Thymus (tissue), 11 donors: ENCODE data around the gene ZMIZ1. TPM values are rescaled to one million over a fixed set of nuclear protein-coding genes. Genes with fewer than 3 reads are reported as not detected.

Experiments
- DNase-seq, 9 donors: peaks; one replicate each; pipeline ENCODE4 v3.0.0-alpha.2; 2013; ENCODE audit warnings: low spot score in 9 of 9, low read depth in 6 of 9, missing footprints in 1 of 9
- H3K27ac ChIP-seq, 2 donors: one replicate each; pipeline ENCODE4 v1.5.1; 2013; ENCODE audit warnings: control low read depth in 1 of 2, low read depth in 1 of 2, low read length in 1 of 2, mild to moderate bottlenecking in 1 of 2, moderate library complexity in 1 of 2
- H3K27me3 ChIP-seq, 2 donors: one replicate each; pipeline ENCODE4 v1.5.1; 2013; ENCODE audit warnings: low read length in 1 of 2; ENCODE audit not compliant: control insufficient read depth in 2 of 2, insufficient read depth in 1 of 2
- H3K36me3 ChIP-seq, 2 donors: one replicate each; pipeline ENCODE4 v1.5.1; 2013; ENCODE audit warnings: low read length in 1 of 2, mild to moderate bottlenecking in 1 of 2, moderate library complexity in 1 of 2; ENCODE audit not compliant: control insufficient read depth in 2 of 2, insufficient read depth in 2 of 2
- H3K4me1 ChIP-seq, 2 donors: one replicate each; pipeline ENCODE4 v1.5.1; 2013; ENCODE audit warnings: low read length in 2 of 2; ENCODE audit not compliant: control insufficient read depth in 2 of 2, insufficient read depth in 2 of 2
- H3K4me3 ChIP-seq, 2 donors: one replicate each; pipeline ENCODE4 v1.5.1; 2013; ENCODE audit warnings: low read length in 2 of 2, control low read depth in 1 of 2, mild to moderate bottlenecking in 1 of 2
- H3K9me3 ChIP-seq, 2 donors: one replicate each; pipeline ENCODE4 v1.5.1; 2013; ENCODE audit warnings: low read length in 1 of 2, mild to moderate bottlenecking in 1 of 2; ENCODE audit not compliant: control insufficient read depth in 2 of 2, insufficient read depth in 1 of 2
- WGBS: extraction: QIAGEN DNeasy Blood & Tissue Kit; methylation state at CpG from one replicate; pipeline ENCODE4 v1.1.7; 2013; 5-methylcytosine and 5-hydroxymethylcytosine counted together
- polyA plus RNA-seq: library from polyadenylated mRNA; stranded (reverse); fragments of 200-250 nt; gene quantifications from one replicate; pipeline ENCODE4 v1.2.3, GENCODE V29; 2013
- total RNA-seq: library from RNA; stranded (reverse); fragments of 120-200 nt; gene quantifications from one replicate; pipeline ENCODE4 v1.2.4, GENCODE V29; 2013
- donor health status: healthy.

ZMIZ1 gene
- total and polyA plus RNA-seq, 2 donors, result 7.4 to 14.2 TPM

DNA sequence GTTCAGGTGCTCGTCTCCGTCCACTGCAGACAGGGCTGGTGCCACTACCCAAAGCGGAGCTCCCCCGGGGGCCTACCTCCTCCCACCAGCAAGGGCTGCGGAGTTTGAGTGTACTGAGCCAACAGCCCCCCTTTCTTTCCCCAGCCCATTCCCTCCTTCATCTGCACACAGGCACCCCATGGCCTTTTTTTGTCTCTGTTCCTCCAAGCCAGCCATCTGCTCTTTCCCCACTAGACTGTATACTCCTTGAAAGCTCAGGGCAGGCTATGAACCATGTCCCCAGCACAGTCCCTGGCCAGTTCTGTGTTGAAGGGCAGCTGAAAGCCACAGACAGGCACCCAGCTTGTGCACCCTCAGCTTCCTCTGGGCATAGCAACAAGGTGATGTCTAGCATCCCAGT, 99.4 kb downstream of the ZMIZ1 start:
- DNase-seq, result no peak
- no peaks in the 10 kb centered on the region for H3K4me1 ChIP-seq
- no peak overlapping the region for H3K4me3 ChIP-seq
- 97% methylated on average over 5 of the region's 5 CpGs for WGBS
- H3K27ac ChIP-seq, result no peak overlapping the region
- no peaks in the 10 kb centered on the region for H3K27me3 ChIP-seq
- H3K36me3 ChIP-seq, result peaks cover 49 to 50% of the 10 kb centered on the region in 2 donors
- H3K9me3 ChIP-seq, result no peaks in the 10 kb centered on the region

DNA sequence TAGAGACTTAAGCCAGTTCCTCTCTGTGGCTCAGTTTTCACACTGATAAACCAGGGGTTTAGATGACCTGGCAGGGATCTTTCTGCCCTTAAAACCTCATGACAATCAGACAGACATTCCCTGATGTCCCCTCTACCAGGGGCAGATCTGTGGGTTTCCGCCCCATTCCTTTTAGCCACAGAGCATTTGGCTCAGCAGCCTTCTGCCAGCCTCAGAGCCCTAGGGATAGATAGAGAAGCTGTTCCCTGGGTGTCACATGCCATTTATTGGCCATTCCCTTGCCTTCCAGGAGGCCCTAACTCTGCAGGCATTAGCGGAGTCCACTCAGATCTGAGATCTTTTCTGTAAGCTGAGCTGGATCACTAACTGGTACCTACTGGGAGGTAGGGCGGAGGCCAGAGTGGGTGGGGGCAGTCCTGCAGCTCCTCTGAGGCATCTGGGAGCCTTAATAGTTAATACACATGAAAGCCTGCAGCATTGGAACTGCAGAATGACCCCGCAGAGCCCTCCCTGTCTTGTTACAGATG, 101.5 kb downstream of the ZMIZ1 start:
- no peak overlapping the region for H3K27ac ChIP-seq
- no peak overlapping the region for H3K4me3 ChIP-seq
- 98% methylated on average over 4 of the region's 4 CpGs for WGBS
- no peaks in the 10 kb centered on the region for H3K4me1 ChIP-seq
- no peaks in the 10 kb centered on the region for H3K27me3 ChIP-seq
- no peaks in the 10 kb centered on the region for H3K9me3 ChIP-seq
- peaks cover 42 to 49% of the 10 kb centered on the region in 2 donors for H3K36me3 ChIP-seq
- no peak for DNase-seq

GRCh38 chr10:79170993-79171392, 102.2 kb downstream of the ZMIZ1 start:
- Histone ChIP-seq H3K27ac (no peak overlapping the region), H3K36me3 (peaks cover 40 to 45% of the 10 kb centered on the region in 2 donors)
- WGBS, result 96% methylated on average over 9 of the region's 9 CpGs

DNA sequence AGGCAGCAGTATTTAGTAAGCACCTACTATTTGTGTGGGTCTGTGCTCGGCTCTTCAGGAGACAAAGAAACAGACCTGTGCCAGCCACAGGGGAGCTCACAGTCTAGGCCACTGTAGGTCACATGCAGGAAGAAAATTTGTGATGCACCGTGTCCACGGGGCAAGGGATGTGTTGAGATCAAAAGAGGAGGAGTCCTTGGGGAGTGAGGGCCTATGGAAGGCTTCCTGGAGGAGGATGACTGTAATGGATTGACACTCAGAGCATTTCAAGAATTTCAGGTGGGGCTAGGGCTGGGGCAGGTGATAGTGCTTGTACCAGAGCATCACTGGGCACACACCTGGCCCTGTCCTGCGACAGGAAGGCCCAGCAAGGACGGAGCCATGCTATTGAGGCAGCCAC, 102.7 kb downstream of the ZMIZ1 start:
- H3K27ac ChIP-seq, result no peak overlapping the region
- H3K9me3 ChIP-seq, result no peaks in the 10 kb centered on the region
- no peak overlapping the region for H3K4me3 ChIP-seq
- DNase-seq, result no peak
- WGBS, result 99% methylated on average over 5 of the region's 5 CpGs
- peaks cover 35 to 42% of the 10 kb centered on the region in 2 donors for H3K36me3 ChIP-seq
- H3K27me3 ChIP-seq, result no peaks in the 10 kb centered on the region
- H3K4me1 ChIP-seq, result peaks cover 0 to 5% of the 10 kb centered on the region in 2 donors

More at GRCh38 chr10:79170993-79171392, 102.2 kb downstream of the ZMIZ1 start:
- H3K9me3 ChIP-seq, result no peaks in the 10 kb centered on the region
- DNase-seq, result no peak
- no peaks in the 10 kb centered on the region for H3K4me1 ChIP-seq
- H3K4me3 ChIP-seq, result no peak overlapping the region
- no peaks in the 10 kb centered on the region for H3K27me3 ChIP-seq

DNA sequence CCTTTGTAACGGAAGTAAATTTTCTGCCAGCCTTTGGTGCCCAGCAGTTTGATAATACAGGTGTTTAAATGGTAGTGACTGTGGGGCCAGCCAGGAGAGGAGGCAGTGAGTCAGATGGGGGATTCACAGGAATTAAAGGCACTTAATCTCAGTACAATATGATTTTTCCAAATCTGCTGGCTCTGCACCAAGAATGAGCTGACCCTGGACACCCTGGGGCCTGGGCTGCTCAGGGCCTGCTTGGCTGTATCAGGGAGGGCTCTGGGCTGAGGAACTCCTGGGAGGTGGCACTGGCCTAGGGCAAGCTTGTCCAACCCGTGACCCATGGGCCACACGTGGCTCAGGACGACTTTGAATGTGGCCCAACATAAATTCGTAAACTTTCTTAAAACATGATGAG, 104.1 kb downstream of the ZMIZ1 start:
- Histone ChIP-seq H3K4me3 (no peak overlapping the region), H3K27me3 (no peaks in the 10 kb centered on the region), H3K36me3 (peaks cover 25 to 45% of the 10 kb centered on the region in 2 donors), H3K9me3 (no peaks in the 10 kb centered on the region), H3K27ac (no peak overlapping the region), H3K4me1 (peaks cover 0 to 16% of the 10 kb centered on the region in 2 donors)
- no peak for DNase-seq
- whole genome bisulfite sequencing, result 98% methylated on average over 5 of the region's 5 CpGs

DNA sequence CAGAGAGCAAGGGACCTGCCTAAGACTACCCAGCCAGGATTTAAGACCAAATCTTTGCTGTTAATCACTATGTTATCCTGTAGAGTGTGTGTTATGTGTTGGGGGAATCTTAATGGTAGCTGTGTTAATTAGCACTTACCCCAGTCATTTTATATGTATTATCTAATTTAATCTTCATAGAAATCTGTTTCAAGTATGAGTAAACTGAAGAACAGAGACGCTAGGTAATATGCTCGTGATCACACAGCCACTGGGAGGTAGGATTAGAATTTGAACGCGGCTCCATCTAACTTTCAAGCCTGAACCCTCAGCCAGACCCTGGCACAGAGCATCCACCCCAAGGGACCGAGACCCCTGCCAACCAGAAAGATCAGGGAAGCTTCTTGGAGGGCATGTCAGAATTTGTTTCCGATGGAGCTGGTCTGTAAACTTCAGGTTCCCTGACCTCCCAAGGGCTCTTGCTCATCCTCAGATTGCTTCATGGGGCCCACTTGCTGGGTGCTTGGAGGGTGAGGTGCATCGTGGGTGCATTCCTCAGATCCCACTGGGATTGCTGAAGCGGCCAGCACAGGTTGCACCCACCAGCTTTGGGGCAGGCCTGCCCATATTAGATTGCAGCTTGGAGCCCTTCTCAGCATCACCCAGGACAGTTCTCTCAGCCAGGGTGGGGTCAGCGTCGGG, 105.0 kb downstream of the ZMIZ1 start:
- WGBS, result 98% methylated on average over 10 of the region's 10 CpGs
- H3K4me3 ChIP-seq, result no peak overlapping the region

GRCh38 chr10:79176052-79176501, 107.3 kb downstream of the ZMIZ1 start:
- peaks cover 6 to 21% of the 10 kb centered on the region in 2 donors for H3K36me3 ChIP-seq
- WGBS, result 96% methylated on average over 10 of the region's 10 CpGs
- no peaks in the 10 kb centered on the region for H3K9me3 ChIP-seq
- no peak overlapping the region for H3K27ac ChIP-seq
- no peak overlapping the region for H3K4me3 ChIP-seq
- no peak for DNase-seq
- H3K27me3 ChIP-seq, result no peaks in the 10 kb centered on the region
- peaks cover 5 to 36% of the 10 kb centered on the region in 2 donors for H3K4me1 ChIP-seq

More for the DNA sequence above, 105.0 kb downstream of the ZMIZ1 start:
- Histone ChIP-seq H3K4me1 (peaks cover 5 to 25% of the 10 kb centered on the region in 2 donors), H3K36me3 (peaks cover 18 to 37% of the 10 kb centered on the region in 2 donors), H3K9me3 (no peaks in the 10 kb centered on the region), H3K27ac (no peak overlapping the region), H3K27me3 (no peaks in the 10 kb centered on the region)
- DNase-seq, result no peak

DNA sequence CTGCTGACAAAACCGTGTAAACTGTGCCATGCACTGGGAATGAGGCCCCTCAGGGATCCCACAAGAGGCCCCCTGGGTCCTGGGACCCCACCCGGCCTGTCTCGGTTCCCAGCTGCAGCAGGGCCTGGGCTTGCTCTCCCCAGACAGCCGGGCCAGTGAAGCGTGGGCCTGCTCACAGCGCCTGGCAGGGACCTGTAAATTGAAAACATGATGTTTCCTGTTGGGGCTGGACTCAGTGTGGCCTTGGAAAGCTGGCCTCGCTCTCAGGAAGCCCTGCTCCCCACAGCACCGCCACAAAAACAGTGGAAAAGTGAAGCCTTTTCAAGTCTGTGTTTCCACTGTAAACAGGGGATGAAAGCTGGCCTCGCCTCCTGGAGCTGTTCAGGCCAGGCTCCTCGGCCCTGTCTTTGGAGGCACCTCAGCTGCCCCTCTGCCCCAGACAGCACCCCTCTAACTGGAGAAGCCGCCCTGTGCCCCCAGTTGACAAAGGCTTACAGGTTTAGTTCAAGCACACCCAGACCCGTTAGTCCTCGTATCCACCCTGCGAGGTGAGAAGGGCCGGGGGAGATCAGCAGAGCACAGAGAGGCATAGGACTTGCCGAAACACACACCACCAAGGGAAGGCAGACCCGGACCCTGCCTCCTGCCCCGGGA, 108.3 kb downstream of the ZMIZ1 start:
- no peak overlapping the region for H3K4me3 ChIP-seq
- peaks cover 4 to 19% of the 10 kb centered on the region in 2 donors for H3K36me3 ChIP-seq
- no peaks in the 10 kb centered on the region for H3K27me3 ChIP-seq
- H3K27ac ChIP-seq, result no peak overlapping the region
- no peaks in the 10 kb centered on the region for H3K9me3 ChIP-seq
- H3K4me1 ChIP-seq, result peaks cover 5 to 37% of the 10 kb centered on the region in 2 donors
- 65% methylated on average over 18 of the region's 18 CpGs for WGBS
- no peak for DNase-seq

DNA sequence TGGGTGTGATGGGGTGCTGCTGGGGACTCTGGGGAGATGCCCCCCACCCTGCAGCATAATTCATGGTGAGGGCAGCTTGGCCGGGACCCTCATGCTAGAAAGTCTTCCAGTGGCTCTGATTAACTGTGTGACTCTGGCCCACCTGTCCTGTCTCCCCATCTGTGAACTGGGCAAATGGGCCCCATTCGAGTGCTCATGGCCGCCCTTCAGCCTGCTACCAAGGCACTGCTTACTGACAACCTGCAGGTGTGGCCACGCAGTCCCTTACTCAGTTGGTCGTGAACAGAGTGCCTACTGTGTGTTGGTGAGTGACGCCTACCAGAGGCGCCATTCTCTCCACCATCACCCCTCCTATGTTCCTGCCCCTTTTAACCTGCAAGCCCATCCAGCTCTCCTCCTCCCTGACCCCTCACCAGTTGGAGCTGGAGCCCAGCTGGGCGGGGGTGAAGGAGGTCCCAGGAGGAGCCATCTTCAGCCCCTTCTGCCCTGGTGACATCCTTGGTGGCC, 109.4 kb downstream of the ZMIZ1 start:
- Histone ChIP-seq H3K27ac (no peak overlapping the region), H3K4me3 (no peak overlapping the region), H3K27me3 (no peaks in the 10 kb centered on the region), H3K4me1 (peaks cover 5 to 39% of the 10 kb centered on the region in 2 donors), H3K9me3 (no peaks in the 10 kb centered on the region), H3K36me3 (peaks cover 9 to 23% of the 10 kb centered on the region in 2 donors)
- no peak for DNase-seq
- WGBS, result 94% methylated on average over 8 of the region's 8 CpGs
